D721Med (cell line): ENCODE measurements around the gene TTC28.

ENCODE experiments used
- DNase-seq: peaks from one replicate; pipeline ENCODE4 v3.0.0; 2011; ENCODE audit warnings: low spot score; ENCODE audit not compliant: insufficient read length
- FAIRE-seq: peaks from 2 replicates; lab custom pipeline; 2011; peaks lifted over from hg19 to GRCh38; lab: Jason Lieb, UNC
- CTCF ChIP-seq: IDR thresholded peaks from 2 replicates; pipeline ENCODE4 v1.5.1; 2012; ENCODE audit warnings: mild to moderate bottlenecking, control low read depth; ENCODE audit not compliant: insufficient read depth; ENCODE audit errors: missing control alignments

TTC28 gene

GRCh38 chr22:27984723-27985122 lies 694.9 kb downstream of the TTC28 start:
- no peak for TF ChIP-seq CTCF
- DNase-seq (no peak), FAIRE-seq (no peak)

- FAIRE-seq (no peak), DNase-seq (no peak)
- no peak for TF ChIP-seq CTCF
Measured at GRCh38 chr22:27984001-27984695, 695.5 kb downstream of the TTC28 start.

GRCh38 chr22:27983361-27983791 lies 696.3 kb downstream of the TTC28 start:
- FAIRE-seq: no peak
- TF ChIP-seq CTCF: no peak
- DNase-seq: no peak

- no peak for DNase-seq
- no peak for TF ChIP-seq CTCF
- no peak for FAIRE-seq
Measured at GRCh38 chr22:27982630-27983180, 696.9 kb downstream of the TTC28 start.

GRCh38 chr22:27982106-27982505 lies 697.5 kb downstream of the TTC28 start:
- no peak for TF ChIP-seq CTCF
- DNase-seq: no peak
- FAIRE-seq: no peak

GRCh38 chr22:27980424-27981148 lies 699.1 kb downstream of the TTC28 start:
- DNase-seq (no peak), FAIRE-seq (no peak)
- no peak for TF ChIP-seq CTCF
